ENCODE results near the gene AFTPH. TPM values are rescaled to one million over a fixed set of nuclear protein-coding genes. Genes with fewer than 3 reads are reported as not detected.

AFTPH gene
- polyA plus RNA-seq, 1 donor: 78.3 TPM

- no peak for DNase-seq
These were observed 109.0 kb downstream of the AFTPH start for GRCh38 chr2:64632835-64633819.

- no peak for DNase-seq
These were observed 110.5 kb downstream of the AFTPH start for GRCh38 chr2:64634345-64635267.

- no peak for DNase-seq
These were observed 112.1 kb downstream of the AFTPH start for GRCh38 chr2:64635976-64636911.

DNA sequence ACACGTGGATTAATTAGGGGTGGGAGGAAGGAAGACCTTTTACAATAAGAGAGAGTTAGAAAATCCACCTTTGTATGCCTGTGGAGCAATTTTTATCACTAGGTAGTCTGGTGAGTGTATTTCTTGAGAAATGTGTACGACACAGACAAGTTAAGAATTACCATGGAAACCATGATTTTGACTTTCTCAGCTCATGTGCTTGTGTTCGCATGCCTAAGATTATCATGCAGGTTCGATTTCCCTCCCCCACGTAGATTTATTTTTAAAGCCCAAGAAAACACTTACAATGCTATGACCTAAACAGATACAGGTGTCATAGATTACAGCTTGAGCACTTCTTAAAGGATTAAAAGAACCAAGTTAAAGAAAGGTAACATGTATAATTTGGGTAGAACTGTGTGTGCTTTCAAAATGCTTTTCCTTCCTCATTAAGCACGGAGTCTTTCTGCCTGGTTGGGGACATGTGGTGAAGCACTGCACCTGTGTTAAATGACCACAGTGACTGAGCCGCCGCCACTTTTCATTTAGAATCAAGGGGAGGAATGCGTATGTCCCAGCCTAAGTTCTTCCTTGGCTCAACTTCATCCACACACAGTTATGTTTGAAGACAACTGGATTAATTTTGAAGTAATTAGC lies 113.0 kb downstream of the AFTPH start:
- no peak for DNase-seq

DNA sequence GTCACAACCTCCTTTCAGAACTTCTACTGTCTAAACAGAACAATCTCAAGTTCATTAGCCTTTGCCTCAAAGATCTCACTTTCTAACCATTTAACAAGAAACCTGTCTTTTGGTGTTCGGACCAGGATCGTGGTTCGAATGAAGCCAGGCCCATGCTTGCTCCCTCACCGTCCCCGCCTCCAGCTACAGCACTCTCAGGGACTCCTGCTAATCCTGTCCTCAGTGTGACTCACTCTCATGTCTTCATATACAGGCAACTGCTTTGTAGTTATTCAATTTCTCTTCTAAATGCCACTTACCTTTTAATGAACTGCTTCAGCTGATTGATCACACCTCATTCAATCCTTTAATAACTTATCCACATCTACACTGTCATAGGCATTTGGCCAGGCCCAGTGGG lies 113.8 kb downstream of the AFTPH start:
- no peak for DNase-seq

GRCh38 chr2:64638502-64639120 lies 114.5 kb downstream of the AFTPH start:
- no peak for DNase-seq

DNA sequence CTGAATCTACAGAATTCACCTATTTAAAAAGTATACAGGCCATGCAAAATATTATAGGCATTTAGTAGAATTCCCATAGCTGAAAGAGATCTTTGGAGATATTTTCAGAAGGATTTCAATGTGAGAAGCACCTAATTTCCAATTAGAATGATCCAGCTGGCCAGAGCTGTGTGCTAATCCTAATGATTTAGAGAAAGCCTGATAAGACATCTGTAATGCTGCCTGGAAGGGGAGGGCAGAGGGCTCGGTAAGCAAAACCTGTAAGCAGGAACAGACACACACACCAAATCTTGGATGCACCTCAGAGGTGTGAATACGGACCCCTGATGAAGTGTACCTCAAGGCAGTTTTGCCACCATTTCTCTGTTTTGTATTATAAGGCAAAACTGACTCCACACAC lies 115.6 kb downstream of the AFTPH start:
- no peak for DNase-seq

DNA sequence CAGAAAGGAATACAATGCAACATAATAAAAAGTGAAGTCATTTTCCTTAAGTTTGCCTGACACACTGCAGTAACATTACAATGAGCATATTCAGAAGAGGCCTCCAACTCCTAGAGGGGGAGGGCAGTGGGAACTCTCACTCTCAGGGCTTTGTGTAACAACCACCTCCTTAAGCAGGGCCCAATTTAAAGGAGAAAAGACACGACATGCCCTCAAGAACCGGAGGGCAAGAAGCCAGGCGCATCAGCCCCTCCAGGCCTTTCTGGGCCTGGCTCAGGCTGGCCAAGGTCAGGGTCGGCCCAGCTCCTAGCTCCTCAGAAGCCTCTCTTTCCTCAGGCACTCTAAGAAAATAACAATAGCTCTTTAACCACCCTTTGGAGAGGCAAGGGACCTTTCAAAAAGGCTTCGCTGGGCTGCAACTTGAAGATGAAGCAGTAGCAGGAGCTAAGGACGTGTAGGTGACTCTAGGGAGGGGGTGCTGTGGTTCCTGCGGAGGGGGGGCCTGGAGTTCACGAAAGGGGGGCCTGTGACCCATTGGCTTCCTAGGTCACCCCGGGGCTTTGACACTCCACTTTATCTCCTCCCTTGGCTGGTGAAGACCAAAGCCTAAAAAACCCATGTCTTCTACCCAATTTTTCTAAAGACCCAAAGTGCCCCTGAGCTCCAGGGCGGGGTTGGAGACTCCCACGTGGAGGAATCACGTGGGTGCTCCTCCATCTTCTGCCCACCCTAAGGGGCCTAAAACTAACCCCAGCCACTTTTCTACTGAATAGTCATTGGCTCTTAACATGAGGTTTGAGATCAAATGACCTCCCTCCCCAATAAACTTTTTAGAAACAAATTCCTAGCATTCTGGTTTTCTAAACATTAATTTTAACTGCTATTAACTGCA lies 116.3 kb downstream of the AFTPH start:
- DNase-seq: no peak

DNA sequence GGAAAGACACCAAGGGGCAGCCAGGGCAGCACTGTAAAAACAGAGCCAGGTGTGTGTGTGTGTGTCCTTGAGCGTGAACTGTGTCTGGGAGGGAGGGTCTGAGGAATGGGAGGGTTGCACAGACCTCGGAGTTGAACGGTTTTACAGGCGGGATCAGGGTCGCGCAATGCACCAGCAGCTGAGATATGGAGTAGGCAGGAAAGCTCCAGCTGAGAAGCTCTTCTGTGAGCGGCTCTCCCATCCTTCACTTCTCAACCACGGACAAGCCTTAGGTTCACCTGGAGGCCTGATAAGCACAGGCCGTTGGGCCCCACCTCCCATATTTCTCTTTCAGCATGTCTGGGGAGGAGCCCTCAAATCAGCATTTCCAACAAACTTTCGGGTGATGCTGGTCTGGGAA lies 117.5 kb downstream of the AFTPH start:
- DNase-seq: no peak

Other genes starting within 250 kb of the AFTPH start
- 41.8 TPM for gene LGALSL, start 70.2 kb upstream of the AFTPH start, polyA plus RNA-seq (ENCODE audit: insufficient read length)
- 25.2 TPM for gene SERTAD2, start 129.6 kb downstream of the AFTPH start, polyA plus RNA-seq (ENCODE audit: insufficient read length)

Measured in left kidney (tissue), 2 donors.